HT-29 (cell line): Measurements from ENCODE around the gene C1orf87. TPM values are rescaled to one million over a fixed set of nuclear protein-coding genes. Genes with fewer than 3 reads are reported as not detected.
A peak's percentile ranks its signal among the peaks of the same experiment; 100 is the strongest.
"Not testable (repeated sequence)": the region's sequence is repeated elsewhere in the genome, so short reads cannot be mapped to it uniquely, and the experiment has no call there.

Source experiments
- DNase-seq: peaks from one replicate; pipeline ENCODE4 v3.0.0-alpha.2; 2015; ENCODE audit warnings: low spot score
- total RNA-seq: library from RNA; depleted of rRNA; stranded (reverse); fragments of >200 nt; shearing (Covaris generic); gene quantifications from 2 replicates; pipeline ENCODE4 v1.2.3, GENCODE V29; 2014

The C1orf87 gene
- total RNA-seq, 1 experiment from 2014 or later = not detected

DNA sequence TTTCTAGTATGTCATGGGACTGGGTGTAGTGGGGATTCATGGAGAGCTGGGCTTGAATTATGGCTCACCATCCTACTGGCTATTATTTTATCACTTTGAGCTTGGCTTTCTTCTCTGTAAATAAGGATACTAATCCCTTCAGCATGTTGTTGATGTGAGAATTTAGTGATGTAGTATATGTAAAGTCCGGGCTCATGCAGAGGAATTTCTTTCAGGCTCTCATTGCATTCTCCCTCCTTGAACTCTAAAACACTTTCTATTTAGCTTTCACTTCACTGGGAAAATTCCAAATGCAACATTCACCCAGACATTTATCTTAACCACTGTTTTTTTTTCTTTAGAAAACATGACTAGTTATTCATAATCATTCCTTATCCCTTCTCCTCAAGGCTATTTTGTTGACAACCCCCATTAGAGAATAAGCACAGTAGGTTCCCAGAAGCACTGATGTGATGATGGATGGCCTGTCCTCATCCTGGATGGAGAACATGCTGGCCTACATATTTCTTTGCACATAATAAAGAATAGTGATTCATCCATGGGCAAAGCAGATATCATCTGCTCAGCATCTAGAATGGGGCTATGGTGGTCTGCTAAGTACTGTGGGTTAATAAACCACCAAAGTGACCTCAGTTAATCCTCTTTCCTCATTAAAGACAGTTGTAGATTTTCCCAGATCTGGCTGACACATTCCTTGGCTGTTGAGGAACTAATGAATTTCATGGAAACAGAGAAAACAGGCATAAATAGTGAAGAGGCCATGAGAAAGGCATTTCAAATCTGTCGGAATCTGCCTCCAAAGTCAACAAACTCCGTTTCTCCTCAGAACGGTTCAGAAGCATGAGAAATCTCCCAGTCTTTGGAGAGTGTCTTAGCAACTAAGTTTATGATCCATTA lies 79.0 kb downstream of the C1orf87 start:
- no peak for DNase-seq

- no peak for DNase-seq
These were observed 81.3 kb downstream of the C1orf87 start for GRCh38 chr1:59992040-59992820.

DNA sequence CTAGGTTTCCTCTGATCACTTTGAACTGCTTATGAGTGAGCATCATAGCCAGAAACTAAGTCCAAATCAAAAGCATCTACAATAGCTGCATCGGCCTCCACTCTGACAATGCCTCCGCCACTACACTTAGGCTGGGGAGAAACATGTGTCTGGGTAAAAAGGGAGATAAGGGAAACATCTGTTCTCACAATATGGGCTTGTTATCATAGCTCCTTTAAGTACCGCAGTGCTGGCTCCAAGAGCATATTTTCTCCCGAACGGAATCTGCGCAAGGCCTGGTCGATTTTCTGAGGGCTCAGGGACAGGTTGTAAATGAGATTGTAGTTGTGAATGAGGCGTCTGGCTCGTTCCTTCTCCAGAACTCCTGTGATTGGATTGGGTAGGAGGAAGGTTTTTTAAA lies 83.1 kb downstream of the C1orf87 start:
- no peak for DNase-seq

DNA sequence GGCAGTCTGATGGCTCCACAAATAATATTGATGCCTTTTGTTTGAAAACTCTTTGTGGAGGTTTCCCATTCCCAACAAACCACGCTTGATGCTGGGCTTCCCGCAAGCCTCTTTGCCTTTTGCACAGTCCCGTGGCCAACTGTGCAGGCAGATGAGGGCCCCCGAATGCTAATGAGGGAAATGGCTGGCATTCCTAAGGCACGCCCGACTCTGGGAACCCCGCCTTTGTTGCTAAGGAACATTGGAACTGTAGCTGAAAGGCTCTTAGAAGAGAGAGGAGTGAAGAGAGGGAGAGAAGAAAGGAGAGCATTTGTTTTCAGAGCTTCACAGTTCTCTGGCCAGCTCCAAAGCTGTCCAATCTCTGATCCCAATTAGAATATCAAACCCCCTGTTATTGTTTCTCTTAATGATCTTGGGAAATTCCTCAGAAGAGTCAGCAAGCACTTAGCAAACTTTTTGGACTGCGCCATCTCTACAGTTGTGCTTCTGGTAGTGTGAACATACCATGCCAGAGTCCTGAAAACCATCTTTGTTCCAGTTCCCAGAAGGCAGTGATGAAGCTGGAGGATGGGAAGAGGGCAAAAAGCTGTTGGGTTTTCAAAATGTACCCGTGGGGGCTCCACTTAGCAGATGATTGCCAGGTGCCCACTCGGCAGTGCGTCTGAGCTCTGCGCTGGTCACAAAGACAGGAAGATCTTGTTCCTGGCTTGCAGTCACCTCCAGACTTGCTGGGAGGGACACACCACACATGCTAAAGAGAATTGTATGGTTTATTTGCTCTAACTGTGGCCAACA lies 86.9 kb downstream of the C1orf87 start:
- no peak for DNase-seq

GRCh38 chr1:59985911-59986515 lies 87.6 kb downstream of the C1orf87 start:
- DNase-seq = no peak

- DNase-seq = no peak
These were observed 93.9 kb downstream of the C1orf87 start for GRCh38 chr1:59979666-59980065.

- DNase-seq = no peak
These were observed 95.1 kb downstream of the C1orf87 start for GRCh38 chr1:59978511-59978910.

DNA sequence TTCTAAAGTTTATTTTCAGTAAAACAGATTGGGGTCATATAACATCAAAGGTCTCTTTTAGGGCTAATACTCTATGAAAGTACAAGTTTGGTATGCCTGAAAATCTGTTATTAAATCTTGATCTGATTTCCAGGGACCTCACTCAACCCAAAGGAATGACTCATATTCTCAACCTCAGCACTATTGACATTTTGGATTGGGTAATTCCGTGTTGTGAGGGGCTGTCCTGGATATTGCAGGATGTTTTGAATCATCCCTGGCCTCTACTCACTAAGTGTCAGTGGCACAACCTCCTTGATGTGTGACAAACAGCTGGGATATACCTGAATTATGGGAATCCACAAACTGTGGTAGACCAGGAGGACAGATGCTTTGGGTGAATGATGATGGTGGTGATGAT lies 95.5 kb downstream of the C1orf87 start:
- DNase-seq = no peak

GRCh38 chr1:59977075-59977410 lies 96.5 kb downstream of the C1orf87 start:
- no peak for DNase-seq

- peak; percentile 69 for DNase-seq
These were observed 97.1 kb downstream of the C1orf87 start for GRCh38 chr1:59976194-59977074.

- DNase-seq = no peak
These were observed 99.9 kb downstream of the C1orf87 start for GRCh38 chr1:59973719-59974118.

- no peak for DNase-seq
These were observed 101.2 kb downstream of the C1orf87 start for GRCh38 chr1:59972216-59972927.

DNA sequence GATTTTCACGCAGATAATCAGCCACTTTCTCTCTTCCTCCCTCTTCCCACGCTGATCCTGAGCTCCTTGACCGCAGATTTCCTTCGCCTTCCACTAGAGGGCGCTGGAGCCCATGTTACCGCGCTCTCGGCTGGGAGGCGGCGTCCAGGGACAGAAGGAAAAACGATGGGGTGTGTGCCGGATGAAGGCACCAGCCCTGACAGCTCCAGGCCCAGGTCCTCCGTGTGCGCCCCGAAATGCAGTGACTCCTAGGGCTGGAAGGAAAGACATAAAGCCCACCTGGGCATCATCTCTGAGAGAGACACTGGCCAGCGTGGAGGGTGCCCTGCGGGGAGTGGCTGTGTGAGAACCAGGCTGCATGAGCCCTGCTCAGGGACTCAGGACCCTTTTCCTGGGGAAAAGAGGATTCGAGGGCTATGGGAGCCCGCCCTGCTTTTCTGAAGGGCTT lies 102.1 kb downstream of the C1orf87 start:
- DNase-seq = peak; percentile 63

DNA sequence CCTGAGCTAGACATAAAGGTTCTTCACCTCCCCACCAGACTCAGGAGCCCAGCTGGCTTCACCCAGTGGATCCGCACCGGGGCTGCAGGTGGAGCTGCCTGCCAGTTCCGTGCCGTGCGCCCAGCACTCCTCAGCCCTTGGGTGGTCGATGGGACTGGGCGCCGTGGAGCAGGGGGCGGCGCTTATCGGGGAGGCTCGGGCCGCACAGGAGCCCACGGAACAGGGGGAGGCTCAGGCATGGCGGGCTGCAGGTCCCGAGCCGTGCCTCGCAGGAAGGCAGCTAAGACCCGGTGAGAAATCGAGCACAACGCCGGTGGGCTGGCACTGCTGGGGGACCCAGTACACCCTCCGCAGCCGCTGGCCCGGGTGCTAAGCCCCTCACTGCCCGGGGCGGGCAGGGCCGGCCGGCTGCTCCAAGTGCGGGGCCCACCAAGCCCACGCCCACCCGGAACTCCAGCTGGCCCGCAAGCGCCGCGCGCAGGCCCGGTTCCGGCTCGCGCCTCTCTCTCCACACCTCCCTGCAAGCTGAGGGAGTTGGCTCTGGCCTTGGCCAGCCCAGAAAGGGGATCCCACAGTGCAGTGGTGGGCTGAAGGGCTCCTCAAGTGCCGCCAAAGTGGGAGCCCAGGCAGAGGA lies 103.9 kb downstream of the C1orf87 start:
- not testable (repeated sequence) for DNase-seq

GRCh38 chr1:59968746-59969145 lies 104.8 kb downstream of the C1orf87 start:
- DNase-seq = not testable (repeated sequence)

DNA sequence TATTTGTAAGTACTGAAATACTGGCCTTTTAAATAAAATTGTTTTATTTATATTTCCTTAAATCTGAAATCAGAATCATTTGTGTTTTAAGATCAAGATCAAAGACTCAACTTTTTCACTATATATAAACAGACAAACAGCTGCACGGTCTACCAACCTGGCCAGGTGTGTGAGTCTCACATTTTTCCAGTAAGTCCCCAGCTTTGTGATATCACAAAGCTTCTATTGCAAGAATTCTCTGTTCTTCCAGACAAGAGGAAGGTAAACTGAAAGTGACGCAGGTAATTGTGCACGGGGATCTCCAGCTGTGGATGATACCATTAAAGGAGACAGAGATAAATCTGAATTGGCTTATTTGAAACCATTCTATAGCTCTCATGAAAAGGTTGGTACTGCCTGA lies 105.8 kb downstream of the C1orf87 start:
- DNase-seq = no peak

GRCh38 chr1:59967141-59967697 lies 106.4 kb downstream of the C1orf87 start:
- DNase-seq = no peak

GRCh38 chr1:59952065-59952464 lies 121.5 kb downstream of the C1orf87 start:
- no peak for DNase-seq

GRCh38 chr1:59949648-59950047 lies 123.9 kb downstream of the C1orf87 start:
- DNase-seq = peak; percentile 12
